H9 (cell line): ENCODE data around the gene SOX18. TPM values are rescaled to one million over a fixed set of nuclear protein-coding genes. Genes with fewer than 3 reads are reported as not detected.

Experiments used
- DNase-seq: peaks from one replicate; pipeline ENCODE4 v3.0.0-alpha.2; 2017
- H2AFZ ChIP-seq: one replicate; pipeline ENCODE4 v1.6.1; 2013; ENCODE audit warnings: mild to moderate bottlenecking, low read length, control low read depth, moderate library complexity
- H2AK5ac ChIP-seq: 2 replicates; pipeline ENCODE4 v1.6.1; 2013; ENCODE audit warnings: low read length, control low read depth, mixed read lengths; ENCODE audit not compliant: insufficient read length
- H2BK120ac ChIP-seq: one replicate; pipeline ENCODE4 v1.6.1; 2013; ENCODE audit warnings: low read depth, mild to moderate bottlenecking, low read length, control low read depth, inconsistent platforms; ENCODE audit not compliant: poor library complexity, severe bottlenecking
- H2BK12ac ChIP-seq: 2 replicates; pipeline ENCODE4 v1.6.1; 2013; ENCODE audit warnings: low read length, control low read depth, mixed read lengths, low read depth; ENCODE audit not compliant: insufficient read length
- H2BK15ac ChIP-seq: 2 replicates; pipeline ENCODE4 v1.6.1; 2013; ENCODE audit warnings: low read depth, low read length, control low read depth
- H2BK20ac ChIP-seq: one replicate; pipeline ENCODE4 v1.6.1; 2013; ENCODE audit warnings: low read depth, mild to moderate bottlenecking, low read length, control low read depth, inconsistent platforms; ENCODE audit not compliant: poor library complexity, severe bottlenecking
- H2BK5ac ChIP-seq: 2 replicates; pipeline ENCODE4 v1.6.1; 2013; ENCODE audit warnings: low read length, control low read depth, mixed read lengths; ENCODE audit not compliant: insufficient read length
- H3K14ac ChIP-seq: 2 replicates; pipeline ENCODE4 v1.6.1; 2013; ENCODE audit warnings: low read length, control low read depth; ENCODE audit not compliant: insufficient read depth
- H3K18ac ChIP-seq: 2 replicates; pipeline ENCODE4 v1.6.1; 2013; ENCODE audit warnings: low read depth, mild to moderate bottlenecking, mixed read lengths, low read length, control low read depth; ENCODE audit not compliant: insufficient read length
- H3K23ac ChIP-seq: 2 replicates; pipeline ENCODE4 v1.6.1; 2013; ENCODE audit warnings: low read length, control low read depth, mixed read lengths, low read depth; ENCODE audit not compliant: insufficient read length
- H3K23me2 ChIP-seq: 2 replicates; pipeline ENCODE4 v1.6.1; 2013; ENCODE audit warnings: low read depth, mild to moderate bottlenecking, mixed read lengths, low read length, control low read depth; ENCODE audit not compliant: insufficient read length, poor library complexity, severe bottlenecking
- H3K27ac ChIP-seq: 2 replicates; pipeline ENCODE4 v1.5.1; 2013; ENCODE audit warnings: low read length, control low read depth, mixed read lengths, low read depth; ENCODE audit not compliant: insufficient read length
- H3K27me3 ChIP-seq: 2 replicates; pipeline ENCODE4 v1.6.1; 2013; ENCODE audit warnings: low read length, control low read depth, inconsistent platforms; ENCODE audit not compliant: insufficient read depth
- H3K4ac ChIP-seq: 2 replicates; pipeline ENCODE4 v1.6.1; 2013; ENCODE audit warnings: low read depth, mild to moderate bottlenecking, control low read depth, inconsistent platforms, low read length, moderate library complexity
- H3K4me1 ChIP-seq: 2 replicates; pipeline ENCODE4 v1.6.1; 2013; ENCODE audit warnings: low read length, control low read depth, inconsistent platforms; ENCODE audit not compliant: insufficient read depth
- H3K4me2 ChIP-seq: 2 replicates; pipeline ENCODE4 v1.6.1; 2013; ENCODE audit warnings: low read length, control low read depth, mixed read lengths; ENCODE audit not compliant: insufficient read length, insufficient read depth
- H3K56ac ChIP-seq: 2 replicates; pipeline ENCODE4 v1.6.1; 2013; ENCODE audit warnings: low read depth, mild to moderate bottlenecking, mixed read lengths, low read length, control low read depth; ENCODE audit not compliant: insufficient read length
- H3K79me1 ChIP-seq: 2 replicates; pipeline ENCODE4 v1.6.1; 2013; ENCODE audit warnings: low read depth, mild to moderate bottlenecking, moderate library complexity, low read length, control low read depth, inconsistent platforms; ENCODE audit not compliant: insufficient read depth, poor library complexity, severe bottlenecking
- H3K79me2 ChIP-seq: 2 replicates; pipeline ENCODE4 v1.6.1; 2013; ENCODE audit warnings: low read length, control low read depth, inconsistent platforms; ENCODE audit not compliant: insufficient read depth
- H3K9ac ChIP-seq: 2 replicates; pipeline ENCODE4 v1.6.1; 2013; ENCODE audit warnings: low read length, control low read depth, mixed read lengths; ENCODE audit not compliant: insufficient read length; ENCODE audit errors: extremely low read depth
- H3K9me3 ChIP-seq: one replicate; pipeline ENCODE4 v1.6.1; 2013; ENCODE audit warnings: low read depth, low read length, inconsistent platforms; ENCODE audit not compliant: control insufficient read depth
- H3T11ph ChIP-seq: one replicate; pipeline ENCODE4 v1.6.1; 2013; ENCODE audit warnings: mild to moderate bottlenecking, low read length, control low read depth, inconsistent platforms
- H4K20me1 ChIP-seq: one replicate; pipeline ENCODE4 v1.6.1; 2013; ENCODE audit not compliant: control insufficient read depth, insufficient read length, insufficient read depth
- H4K5ac ChIP-seq: 2 replicates; pipeline ENCODE4 v1.6.1; 2013; ENCODE audit warnings: low read depth, mild to moderate bottlenecking, mixed read lengths, low read length, control low read depth; ENCODE audit not compliant: insufficient read length
- H4K8ac ChIP-seq: replicated peaks from 2 replicates; pipeline ENCODE4 v1.6.1; 2013; ENCODE audit warnings: low read length, control low read depth, mixed read lengths, low read depth; ENCODE audit not compliant: insufficient read length
- H4K91ac ChIP-seq: 2 replicates; pipeline ENCODE4 v1.6.1; 2013; ENCODE audit warnings: low read depth, mild to moderate bottlenecking, moderate library complexity, mixed read lengths, low read length, control low read depth; ENCODE audit not compliant: insufficient read length
- H3K27ac Mint-ChIP-seq, 3 experiments: 2 replicates in 2 of 3; 3 replicates in 1 of 3; pipeline ENCODE4 v1.8.0; 2020 to 2021; ENCODE audit warnings: mixed read lengths in 3 of 3, mild to moderate bottlenecking in 1 of 3, moderate library complexity in 1 of 3
- H3K27me3 Mint-ChIP-seq: 2 replicates; pipeline ENCODE4 v1.8.0; 2021; ENCODE audit warnings: low read depth, mild to moderate bottlenecking, moderate library complexity, mixed read lengths
- H3K36me3 Mint-ChIP-seq, 3 experiments: 2 replicates in 2 of 3; 3 replicates in 1 of 3; pipeline ENCODE4 v1.8.0; 2020 to 2021; ENCODE audit warnings: low read depth in 3 of 3, mixed read lengths in 3 of 3; ENCODE audit not compliant: insufficient read depth in 1 of 3
- H3K4me1 Mint-ChIP-seq, 2 experiments: 2 replicates each; pipeline ENCODE4 v1.8.0; 2020; ENCODE audit warnings: mixed read lengths in 2 of 2
- H3K4me3 Mint-ChIP-seq, 2 experiments: 2 replicates in 1 of 2; 3 replicates in 1 of 2; pipeline ENCODE4 v1.8.0; 2020 to 2021; ENCODE audit warnings: mild to moderate bottlenecking in 2 of 2, mixed read lengths in 2 of 2, moderate library complexity in 1 of 2
- H3K9me3 Mint-ChIP-seq, 2 experiments: 2 replicates in 1 of 2; 3 replicates in 1 of 2; pipeline ENCODE4 v1.8.0; 2020; ENCODE audit warnings: mild to moderate bottlenecking in 2 of 2, mixed read lengths in 2 of 2, moderate library complexity in 1 of 2
- CTCF ChIP-seq: fragments of 200-600 bp; sonication (generic); conservative IDR thresholded peaks from 3 replicates; pipeline ENCODE4 v1.8.0; 2021; ENCODE audit warnings: antibody characterized with exemption, mild to moderate bottlenecking
- WGBS: extraction: QIAGEN DNeasy Blood & Tissue Kit; methylation state at CpG from one replicate; pipeline ENCODE4 v1.1.7; 2013; ENCODE audit warnings: missing lambda C conversion rate, low lambda C conversion rate, mixed read lengths; ENCODE audit not compliant: insufficient read length; ENCODE audit errors: extremely low coverage; 5-methylcytosine and 5-hydroxymethylcytosine counted together
- total RNA-seq: library from RNA; stranded (reverse); gene quantifications from 2 replicates; pipeline ENCODE4 v1.2.1, GENCODE V29; 2021

SOX18 gene
- total RNA-seq, 1 experiment from 2014 or later: 2.0 TPM

GRCh38 chr20:64069614-64070243 is 20.3 kb upstream of the SOX18 start:
- peak; percentile 82 for DNase-seq
- no peaks in the 10 kb centered on the region for H3K27me3 ChIP-seq
- no peaks in the 10 kb centered on the region for H3K79me2 ChIP-seq
- H3K9ac ChIP-seq: no peak overlapping the region
- H2BK120ac ChIP-seq: no peak overlapping the region
- no peak overlapping the region for H2BK5ac ChIP-seq
- H3K18ac ChIP-seq: no peak overlapping the region
- no peaks in the 10 kb centered on the region for H3K79me1 ChIP-seq
- no peak overlapping the region for H3K27ac ChIP-seq
- no peak overlapping the region for H4K91ac ChIP-seq
- Mint-ChIP-seq H3K4me3 (no peak overlapping the region), H3K4me1 (peaks cover 16 to 26% of the 10 kb centered on the region in 2 experiments), H3K27ac (peak overlapping the region in 1 of 3 experiments; percentile 52; a peak in 1 of 7 replicates), H3K36me3 (peaks cover 0 to 3% (median 0%) of the 10 kb centered on the region in 3 experiments; a peak in 4 of 7 replicates), H3K9me3 (no peaks in the 10 kb centered on the region), H3K27me3 (peaks cover 1% of the 10 kb centered on the region)
- H3K14ac ChIP-seq: no peak overlapping the region
- H3K23me2 ChIP-seq: no peaks in the 10 kb centered on the region
- H4K5ac ChIP-seq: no peak overlapping the region
- peak; percentile 91 for TF ChIP-seq CTCF
- no peaks in the 10 kb centered on the region for H3K9me3 ChIP-seq
- H3K23ac ChIP-seq: no peak overlapping the region
- WGBS: no CpG with 5 or more reads among the region's 14 CpGs
- H2AFZ ChIP-seq: no peak overlapping the region
- H4K20me1 ChIP-seq: no peaks in the 10 kb centered on the region
- H3T11ph ChIP-seq: no peak overlapping the region
- no peak overlapping the region for H3K4ac ChIP-seq
- no peak overlapping the region for H3K4me2 ChIP-seq
- no peak overlapping the region for H2BK12ac ChIP-seq
- no peak overlapping the region for H2AK5ac ChIP-seq
- no peak overlapping the region for H2BK15ac ChIP-seq
- H3K4me1 ChIP-seq: peaks cover 1% of the 10 kb centered on the region; the same call in 1 of the 2 replicates
- no peak overlapping the region for H4K8ac ChIP-seq
- H2BK20ac ChIP-seq: no peak overlapping the region
- no peak overlapping the region for H3K56ac ChIP-seq
